HG02884 (cell line): Measurements from ENCODE around the gene DLK2.
"Not testable (repeated sequence)": the region's sequence is repeated elsewhere in the genome, so short reads cannot be mapped to it uniquely, and the experiment has no call there.

ENCODE experiments used
- ATAC-seq: cut with Tn5 transposase; IDR thresholded peaks from one replicate; pipeline ENCODE4 v1.9.1; 2021; ENCODE audit warnings: mild to moderate bottlenecking, moderate library complexity; ENCODE audit not compliant: unreplicated experiment

DLK2 gene

GRCh38 chr6:43428112-43428570 lies 27.2 kb downstream of the DLK2 start:
- ATAC-seq: no peak

- ATAC-seq: peak; percentile 91
These were observed 27.8 kb downstream of the DLK2 start, which contains the start of gene ABCC10 for GRCh38 chr6:43427406-43428111. ABCC10 (plus strand) TSS chr6:43427541; CDS start chr6:43427979, 438 bp downstream.

DNA sequence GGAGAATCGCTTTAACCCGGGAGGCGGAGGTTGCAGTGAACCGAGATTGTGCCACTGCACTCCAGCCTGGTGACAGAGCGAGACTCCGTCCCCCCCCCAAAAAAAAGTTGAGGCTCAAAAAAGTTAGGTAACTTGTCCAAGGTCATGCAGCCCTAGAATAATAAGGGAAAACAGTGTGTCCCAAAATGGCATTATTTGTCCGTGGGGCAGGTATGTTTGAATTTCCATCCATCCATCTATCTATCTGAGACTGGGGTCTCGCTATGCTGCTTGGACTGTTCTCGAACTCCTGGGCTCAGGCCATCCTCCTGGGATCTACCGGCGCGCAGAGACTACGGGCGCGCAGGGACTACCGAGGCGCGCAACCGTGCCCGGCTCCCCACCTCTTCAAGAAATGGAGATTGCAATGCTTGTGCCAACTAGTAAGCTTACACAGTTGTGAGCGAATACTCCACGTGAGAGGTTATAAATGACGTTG lies 28.4 kb downstream of the DLK2 start:
- ATAC-seq: peak; percentile 8

GRCh38 chr6:43425083-43425482 lies 30.3 kb downstream of the DLK2 start:
- ATAC-seq: not testable (repeated sequence)

GRCh38 chr6:43421831-43422230 lies 33.5 kb downstream of the DLK2 start:
- no peak for ATAC-seq

DNA sequence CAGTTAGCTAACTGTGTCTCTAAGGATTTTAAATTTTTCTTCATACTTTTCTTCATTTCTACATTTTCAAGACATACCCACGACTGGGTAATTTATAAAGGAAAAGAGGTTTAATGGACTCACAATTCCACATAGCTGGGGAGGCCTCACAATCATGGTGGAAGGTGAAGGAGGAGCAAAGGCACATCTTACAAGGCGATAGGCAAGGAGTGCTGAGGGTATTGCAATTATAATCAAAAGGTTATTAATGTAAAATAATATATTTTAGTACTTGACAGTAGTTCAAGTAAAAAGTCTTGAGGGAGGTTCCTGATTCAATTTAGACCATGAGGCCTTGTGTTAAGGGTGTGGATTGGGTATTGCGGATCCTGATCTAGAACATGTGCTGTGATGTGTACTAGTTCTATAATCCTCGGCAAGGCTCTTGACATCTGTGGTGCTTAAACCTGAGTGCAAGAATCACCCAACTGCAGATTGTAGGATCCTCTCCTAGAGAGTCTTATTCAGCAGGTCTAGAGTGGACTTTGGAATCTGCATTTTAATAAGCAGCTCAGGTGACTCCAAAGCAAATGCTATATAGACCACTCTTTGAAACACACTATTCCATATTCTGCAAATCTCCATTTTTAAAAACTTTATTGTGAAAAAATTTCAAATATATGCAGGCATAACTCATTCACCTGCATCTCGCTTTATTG lies 35.2 kb downstream of the DLK2 start:
- no peak for ATAC-seq

GRCh38 chr6:43416935-43417334 lies 38.4 kb downstream of the DLK2 start:
- ATAC-seq: no peak

GRCh38 chr6:43415275-43415674 lies 40.1 kb downstream of the DLK2 start:
- ATAC-seq: not testable (repeated sequence)

- no peak for ATAC-seq
These were observed 42.3 kb downstream of the DLK2 start for GRCh38 chr6:43413002-43413401.

GRCh38 chr6:43412541-43412940 lies 42.8 kb downstream of the DLK2 start:
- no peak for ATAC-seq

DNA sequence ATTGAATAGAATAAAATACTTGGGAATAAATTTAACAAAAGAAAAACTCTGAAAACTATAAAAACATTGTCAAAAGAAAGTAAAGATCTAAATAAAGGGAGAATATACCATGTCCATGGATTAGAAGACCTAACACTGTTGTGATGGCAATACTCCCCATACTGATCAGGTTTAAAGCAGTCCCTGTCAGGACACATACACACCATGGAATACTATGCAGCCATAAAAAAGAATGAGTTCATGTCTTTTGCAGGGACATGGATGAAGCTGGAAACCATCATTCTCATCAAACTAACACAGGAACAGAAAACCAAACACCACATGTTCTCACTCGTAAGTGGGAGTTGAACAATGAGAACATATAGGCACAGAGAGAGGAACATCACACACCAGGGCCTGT lies 44.6 kb downstream of the DLK2 start:
- ATAC-seq: not testable (repeated sequence)

DNA sequence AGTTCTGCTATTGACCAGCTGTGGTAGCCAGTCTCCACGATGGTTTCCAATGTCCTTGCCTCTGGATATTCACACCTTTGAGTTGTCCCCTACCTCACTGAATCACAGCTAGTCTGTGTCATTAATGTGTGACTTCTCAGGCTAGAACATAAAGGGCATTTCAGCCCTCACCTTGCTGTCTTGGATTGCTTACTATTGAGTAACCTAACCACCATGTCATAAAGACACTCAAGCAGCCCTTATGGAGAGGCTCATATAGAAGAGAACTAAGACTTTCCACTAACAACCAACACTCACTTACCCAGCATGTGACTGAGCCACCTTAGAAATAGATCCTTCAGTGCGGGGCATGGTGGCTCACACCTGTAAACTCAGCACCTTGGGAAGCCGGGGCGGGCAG lies 47.1 kb downstream of the DLK2 start:
- no peak for ATAC-seq

DNA sequence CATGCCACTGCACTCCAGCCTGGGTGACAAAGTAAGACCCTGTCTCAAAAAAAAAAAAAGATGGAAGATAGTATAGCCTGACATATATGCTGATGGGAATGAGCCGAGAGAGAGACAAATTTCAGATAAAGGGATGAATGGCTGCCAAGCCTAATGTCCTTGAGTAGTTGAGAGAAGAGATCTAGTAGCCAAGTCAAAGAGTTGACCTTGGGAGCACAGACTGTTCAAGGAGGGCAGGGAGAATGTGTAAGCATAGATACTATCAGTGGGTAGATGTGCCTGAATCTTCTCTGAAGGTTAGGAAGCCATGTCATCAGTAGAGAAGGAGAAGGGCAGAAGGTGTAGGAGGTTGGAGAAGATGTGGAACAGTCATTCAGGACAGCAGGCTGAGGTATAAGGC lies 48.1 kb downstream of the DLK2 start:
- no peak for ATAC-seq

- ATAC-seq: no peak
These were observed 50.0 kb downstream of the DLK2 start for GRCh38 chr6:43405354-43405753.

DNA sequence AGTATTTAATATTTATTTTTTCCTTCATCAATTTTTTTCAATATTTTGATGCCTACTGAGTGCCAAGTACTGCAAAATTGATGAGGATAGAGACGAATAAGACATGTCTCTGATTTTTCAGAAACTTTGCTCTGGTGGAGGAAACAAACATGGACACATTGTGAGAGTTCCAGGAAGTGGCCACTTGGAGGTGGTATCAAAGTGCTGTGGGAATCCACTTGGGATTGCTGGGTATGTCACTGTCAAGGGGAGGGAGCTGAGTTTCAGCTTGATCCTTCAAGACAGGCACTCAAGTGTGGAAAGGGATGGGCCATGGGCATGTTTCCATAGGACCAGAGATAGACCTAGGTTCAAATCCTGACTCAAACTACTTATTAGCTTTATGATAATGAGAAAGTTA lies 52.5 kb downstream of the DLK2 start:
- no peak for ATAC-seq

DNA sequence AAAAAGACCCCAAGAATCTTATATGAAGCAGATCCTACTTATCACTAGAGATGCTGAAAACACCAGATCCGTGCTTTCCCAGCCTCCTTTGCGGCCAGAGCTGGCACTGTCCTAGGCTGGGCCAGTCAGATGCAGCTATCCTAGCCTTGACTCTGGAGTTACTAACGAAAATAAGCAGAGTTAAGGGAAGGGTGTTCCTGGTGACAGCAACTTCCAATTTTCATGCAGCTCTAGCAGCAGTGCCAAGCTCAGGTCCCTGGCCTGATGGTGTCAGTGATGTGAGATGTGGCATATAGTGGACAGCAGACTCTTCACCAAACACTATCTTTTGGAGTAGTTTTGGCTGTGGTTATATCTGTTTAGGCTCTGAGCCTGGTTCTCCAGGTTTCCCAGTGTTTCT lies 53.6 kb downstream of the DLK2 start:
- ATAC-seq: no peak
